ENCODE results near the gene NPDC1. TPM values are rescaled to one million over a fixed set of nuclear protein-coding genes. Genes with fewer than 3 reads are reported as not detected.

NPDC1 gene
- total and polyA plus RNA-seq, 2 donors (not counting 1 experiment from before 2014, with no cell fraction given), result 0.17 to 0.19 TPM

DNA sequence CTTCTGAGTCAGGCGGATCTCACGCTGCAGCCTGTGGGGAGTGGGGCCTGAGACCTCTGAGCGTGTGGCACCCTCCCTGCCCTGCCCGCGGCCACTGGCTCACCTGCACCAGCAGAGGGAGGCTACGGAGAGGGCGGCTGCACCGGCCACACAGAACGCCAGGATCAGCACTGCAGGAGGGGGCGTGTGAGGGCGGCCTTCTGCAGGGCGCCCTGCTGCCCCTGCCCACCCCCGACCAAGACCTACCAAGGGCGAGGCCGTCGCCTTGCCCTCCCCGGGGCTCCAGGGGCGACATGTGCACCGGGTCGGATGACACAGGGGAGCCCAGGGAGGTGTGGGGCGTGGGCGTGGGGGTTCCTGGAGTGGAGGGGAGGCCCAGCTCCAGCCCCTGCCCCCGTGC is 5.4 kb downstream of the NPDC1 start:
- no peak overlapping the region for H3K4me2 ChIP-seq (replicated peaks; ENCODE audit: low read depth, low read length, poor library complexity, severe bottlenecking)
- no peak overlapping the region for H2AFZ ChIP-seq (ENCODE audit: insufficient read depth, low read depth, low read length, poor library complexity, severe bottlenecking)
- no peak overlapping the region for H3K4me3 Mint-ChIP-seq
- no peak overlapping the region for H3K9ac ChIP-seq (ENCODE audit: low read length)
- no peak overlapping the region for H3K27ac Mint-ChIP-seq
- no peak for ATAC-seq (ENCODE audit: low read depth)
- POLR2A ChIA-PET, result no interaction called here
- no peaks in the 10 kb centered on the region for H3K9me3 Mint-ChIP-seq (ENCODE audit: insufficient read depth)
- peaks cover 0 to 21% (median 0%) of the 10 kb centered on the region in 3 donors for H3K9me3 ChIP-seq (ENCODE audit: control extremely low read depth in 1 of 3, control insufficient read depth in 2 of 3, insufficient read depth in 1 of 3, low read length in 2 of 3)
- peaks cover 9% of the 10 kb centered on the region for H3K27me3 Mint-ChIP-seq
- peaks cover 14 to 22% of the 10 kb centered on the region in 2 donors for H3K4me1 ChIP-seq (ENCODE audit: control insufficient read depth in 2 of 2, insufficient read depth in 2 of 2, low read length in 2 of 2)
- 92% methylated on average over 23 of the region's 23 CpGs for WGBS (ENCODE audit: insufficient coverage)
- CTCF ChIA-PET, result no interaction called here
- H3K4me1 Mint-ChIP-seq, result peaks cover 6% of the 10 kb centered on the region
- no peak for TF ChIP-seq EZH2 (IDR thresholded peaks at IDR 0.05; ENCODE audit: borderline replicate concordance, insufficient read depth, low read depth, low read length, poor library complexity, severe bottlenecking)
- TF ChIP-seq, protein P1, sequence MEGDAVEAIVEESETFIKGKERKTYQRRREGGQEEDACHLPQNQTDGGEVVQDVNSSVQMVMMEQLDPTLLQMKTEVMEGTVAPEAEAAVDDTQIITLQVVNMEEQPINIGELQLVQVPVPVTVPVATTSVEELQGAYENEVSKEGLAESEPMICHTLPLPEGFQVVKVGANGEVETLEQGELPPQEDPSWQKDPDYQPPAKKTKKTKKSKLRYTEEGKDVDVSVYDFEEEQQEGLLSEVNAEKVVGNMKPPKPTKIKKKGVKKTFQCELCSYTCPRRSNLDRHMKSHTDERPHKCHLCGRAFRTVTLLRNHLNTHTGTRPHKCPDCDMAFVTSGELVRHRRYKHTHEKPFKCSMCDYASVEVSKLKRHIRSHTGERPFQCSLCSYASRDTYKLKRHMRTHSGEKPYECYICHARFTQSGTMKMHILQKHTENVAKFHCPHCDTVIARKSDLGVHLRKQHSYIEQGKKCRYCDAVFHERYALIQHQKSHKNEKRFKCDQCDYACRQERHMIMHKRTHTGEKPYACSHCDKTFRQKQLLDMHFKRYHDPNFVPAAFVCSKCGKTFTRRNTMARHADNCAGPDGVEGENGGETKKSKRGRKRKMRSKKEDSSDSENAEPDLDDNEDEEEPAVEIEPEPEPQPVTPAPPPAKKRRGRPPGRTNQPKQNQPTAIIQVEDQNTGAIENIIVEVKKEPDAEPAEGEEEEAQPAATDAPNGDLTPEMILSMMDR (IDR thresholded peaks at IDR 0.05), result no peak
- no peak for DNase-seq
- intact Hi-C loops (cut with micrococcal nuclease), result no loop called here
- H3K36me3 ChIP-seq (replicated peaks in 1 of 2; ENCODE audit: control extremely low read depth in 1 of 2, control insufficient read depth in 1 of 2, extremely low read depth in 1 of 2, insufficient read depth in 2 of 2, low read length in 1 of 2), result no peaks in the 10 kb centered on the region
- no peak overlapping the region for H3K27ac ChIP-seq (ENCODE audit: low read length in 2 of 2)
- H3K79me2 ChIP-seq (ENCODE audit: control insufficient read depth, insufficient read depth, low read length), result no peaks in the 10 kb centered on the region
- H3K4me3 ChIP-seq (ENCODE audit: control extremely low read depth in 1 of 5, extremely low read depth in 1 of 5, insufficient read depth in 1 of 5, low read depth in 2 of 5, low read length in 4 of 5), result no peak overlapping the region
- no peaks in the 10 kb centered on the region for H4K20me1 ChIP-seq (ENCODE audit: control insufficient read depth, insufficient read depth, low read length, poor library complexity, severe bottlenecking)
- H3K27me3 ChIP-seq (replicated peaks in 1 of 4; ENCODE audit: control extremely low read depth in 1 of 4, control insufficient read depth in 3 of 4, insufficient read depth in 4 of 4, low read length in 3 of 4), result peaks cover 0 to 40% (median 20%) of the 10 kb centered on the region in 4 experiments

DNA sequence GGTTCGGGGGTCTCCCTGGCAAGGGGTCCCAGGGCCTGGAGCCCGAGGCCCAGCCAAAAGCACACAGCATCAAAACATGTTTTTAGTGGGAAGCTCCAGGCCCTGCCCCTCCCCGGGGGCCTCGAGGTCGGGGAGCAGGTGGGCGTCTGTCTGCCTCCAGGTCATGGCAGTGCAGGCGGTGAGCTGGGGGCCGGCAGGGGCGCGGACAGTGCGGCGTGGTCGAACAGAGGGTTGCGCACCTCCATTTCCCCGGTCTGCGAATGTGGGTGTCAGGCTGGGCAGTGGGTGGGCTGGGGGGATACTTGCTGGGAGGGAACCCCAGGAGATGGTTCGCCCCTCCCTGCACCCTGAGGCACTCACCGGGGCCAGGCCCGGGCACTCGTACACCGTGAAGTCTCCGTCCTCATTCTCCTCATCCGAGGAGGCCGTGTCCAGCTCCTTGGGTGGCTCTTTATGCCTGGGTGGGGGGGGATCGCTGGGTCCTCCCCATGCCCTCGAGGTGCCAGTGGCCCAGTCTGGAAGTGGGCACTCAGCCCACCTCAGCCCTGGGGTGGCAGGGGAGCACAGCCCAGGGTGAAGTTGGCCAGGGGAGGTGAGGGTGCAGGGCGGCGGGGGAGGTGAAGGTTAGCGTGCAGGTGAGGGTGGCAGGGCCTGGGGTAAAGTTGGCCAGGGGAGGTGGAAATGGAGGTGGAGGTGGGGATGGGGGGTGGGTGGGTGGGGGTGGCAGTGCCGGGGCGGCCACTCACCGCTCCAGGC is 6.2 kb downstream of the NPDC1 start:
- POLR2A ChIA-PET, result interaction anchor here (0.6 kb wide), 1 partner anchor 228 kb away, joined by 11 read pairs; no protein-coding TSS in a partner anchor
- no peak for TF ChIP-seq EZH2 (IDR thresholded peaks at IDR 0.05; ENCODE audit: borderline replicate concordance, insufficient read depth, low read depth, low read length, poor library complexity, severe bottlenecking)
- TF ChIP-seq, protein P1 (IDR thresholded peaks at IDR 0.05), result no peak

More for the DNA sequence above, 6.2 kb downstream of the NPDC1 start:
- H3K4me1 ChIP-seq (ENCODE audit: control insufficient read depth in 2 of 2, insufficient read depth in 2 of 2, low read length in 2 of 2), result peaks cover 15 to 19% of the 10 kb centered on the region in 2 donors
- ATAC-seq (ENCODE audit: low read depth) (no peak), DNase-seq (no peak)
- no peak overlapping the region for H3K4me3 Mint-ChIP-seq
- H3K4me1 Mint-ChIP-seq, result peaks cover 8% of the 10 kb centered on the region
- peaks cover 0 to 33% (median 16%) of the 10 kb centered on the region in 4 experiments for H3K27me3 ChIP-seq (replicated peaks in 1 of 4; ENCODE audit: control extremely low read depth in 1 of 4, control insufficient read depth in 3 of 4, insufficient read depth in 4 of 4, low read length in 3 of 4)
- H3K9me3 ChIP-seq (ENCODE audit: control extremely low read depth in 1 of 3, control insufficient read depth in 2 of 3, insufficient read depth in 1 of 3, low read length in 2 of 3), result peaks cover 0 to 21% (median 0%) of the 10 kb centered on the region in 3 donors
- peaks cover 6% of the 10 kb centered on the region for H3K27me3 Mint-ChIP-seq
- H3K4me2 ChIP-seq (replicated peaks; ENCODE audit: low read depth, low read length, poor library complexity, severe bottlenecking), result no peak overlapping the region
- H3K9me3 Mint-ChIP-seq (ENCODE audit: insufficient read depth), result no peaks in the 10 kb centered on the region
- H3K27ac Mint-ChIP-seq, result no peak overlapping the region
- H3K79me2 ChIP-seq (ENCODE audit: control insufficient read depth, insufficient read depth, low read length), result no peaks in the 10 kb centered on the region
- 90% methylated on average over 25 of the region's 32 CpGs for WGBS (ENCODE audit: insufficient coverage)
- CTCF ChIA-PET, result interaction anchor here (1.3 kb wide), 1 partner anchor 11 kb away, joined by 5 read pairs; no protein-coding TSS in a partner anchor
- no peaks in the 10 kb centered on the region for H4K20me1 ChIP-seq (ENCODE audit: control insufficient read depth, insufficient read depth, low read length, poor library complexity, severe bottlenecking)
- no peaks in the 10 kb centered on the region for H3K36me3 ChIP-seq (replicated peaks in 1 of 2; ENCODE audit: control extremely low read depth in 1 of 2, control insufficient read depth in 1 of 2, extremely low read depth in 1 of 2, insufficient read depth in 2 of 2, low read length in 1 of 2)
- intact Hi-C loops (cut with micrococcal nuclease), result no loop called here
- no peak overlapping the region for H2AFZ ChIP-seq (ENCODE audit: insufficient read depth, low read depth, low read length, poor library complexity, severe bottlenecking)
- no peak overlapping the region for H3K27ac ChIP-seq (ENCODE audit: low read length in 2 of 2)
- no peak overlapping the region for H3K4me3 ChIP-seq (ENCODE audit: control extremely low read depth in 1 of 5, extremely low read depth in 1 of 5, insufficient read depth in 1 of 5, low read depth in 2 of 5, low read length in 4 of 5)
- H3K9ac ChIP-seq (ENCODE audit: low read length), result no peak overlapping the region

All from B cell (primary cell).